Measurements from ENCODE around the gene B4GALT5. TPM values are rescaled to one million over a fixed set of nuclear protein-coding genes. Genes with fewer than 3 reads are reported as not detected.

B4GALT5 gene
- total RNA-seq, 1 experiment from 2014 or later: 77.0 TPM

- Histone ChIP-seq H3K18ac (ENCODE audit: insufficient read length, low read depth, low read length) (no peak overlapping the region), H2AFZ (ENCODE audit: low read length) (no peak overlapping the region), H3K79me1 (ENCODE audit: insufficient read depth, low read depth, low read length, poor library complexity, severe bottlenecking) (no peaks in the 10 kb centered on the region), H3K27ac (ENCODE audit: insufficient read length, low read depth, low read length) (no peak overlapping the region), H3K9ac (ENCODE audit: extremely low read depth, insufficient read length, low read length) (no peak overlapping the region), H3T11ph (ENCODE audit: low read length) (no peak overlapping the region), H2BK120ac (ENCODE audit: low read depth, low read length, poor library complexity, severe bottlenecking) (no peak overlapping the region), H3K56ac (ENCODE audit: insufficient read length, low read depth, low read length) (no peak overlapping the region), H3K27me3 (ENCODE audit: insufficient read depth, low read length) (no peaks in the 10 kb centered on the region), H3K23me2 (ENCODE audit: insufficient read length, low read depth, low read length, poor library complexity, severe bottlenecking) (peaks cover 7% of the 10 kb centered on the region), H4K5ac (ENCODE audit: insufficient read length, low read depth, low read length) (no peak overlapping the region), H2AK5ac (ENCODE audit: insufficient read length, low read length) (no peak overlapping the region), H4K20me1 (ENCODE audit: control insufficient read depth, insufficient read depth, insufficient read length) (no peaks in the 10 kb centered on the region), H3K9me3 (ENCODE audit: control insufficient read depth, low read depth, low read length) (no peaks in the 10 kb centered on the region), H3K14ac (ENCODE audit: insufficient read depth, low read length) (no peak overlapping the region), H2BK20ac (ENCODE audit: low read depth, low read length, poor library complexity, severe bottlenecking) (no peak overlapping the region), H3K79me2 (ENCODE audit: insufficient read depth, low read length) (no peaks in the 10 kb centered on the region), H3K4me1 (ENCODE audit: insufficient read depth, low read length) (no peaks in the 10 kb centered on the region), H4K91ac (ENCODE audit: insufficient read length, low read depth, low read length) (no peak overlapping the region), H3K4me2 (ENCODE audit: insufficient read depth, insufficient read length, low read length) (peak overlapping the region; percentile 50), H2BK12ac (ENCODE audit: insufficient read length, low read depth, low read length) (no peak overlapping the region), H2BK15ac (ENCODE audit: low read depth, low read length) (no peak overlapping the region), H3K23ac (ENCODE audit: insufficient read length, low read depth, low read length) (no peak overlapping the region), H4K8ac (replicated peaks; ENCODE audit: insufficient read length, low read depth, low read length) (no peak overlapping the region), H2BK5ac (ENCODE audit: insufficient read length, low read length) (no peak overlapping the region), H3K4ac (ENCODE audit: low read depth, low read length) (no peak overlapping the region)
- Mint-ChIP-seq H3K27ac (no peak overlapping the region; a peak in 1 of 7 replicates), H3K4me1 (peaks cover 6 to 10% of the 10 kb centered on the region in 2 experiments), H3K4me3 (peak overlapping the region; percentile 12 to 48; a peak in 3 of 5 replicates), H3K36me3 (ENCODE audit: insufficient read depth in 1 of 3, low read depth in 3 of 3) (no peaks in the 10 kb centered on the region), H3K9me3 (no peaks in the 10 kb centered on the region; a peak in 1 of 5 replicates), H3K27me3 (ENCODE audit: low read depth) (peaks cover 12% of the 10 kb centered on the region)
- TF ChIP-seq CTCF (conservative IDR thresholded peaks at IDR 0.05): peak; percentile 99
- DNase-seq: peak; percentile 83
- no CpG with 5 or more reads among the region's 17 CpGs for WGBS (ENCODE audit: extremely low coverage, insufficient read length, low lambda C conversion rate)
These were observed 104.7 kb downstream of the B4GALT5 start for GRCh38 chr20:49608752-49609670.
